DMS 273 (cell line): ENCODE data around the gene ALPG.

Experiments used
- DNase-seq: peaks from one replicate; lab custom pipeline; 2025; ENCODE audit not compliant: unreplicated experiment; lab: John Stamatoyannopoulos, UW

Gene ALPG

DNA sequence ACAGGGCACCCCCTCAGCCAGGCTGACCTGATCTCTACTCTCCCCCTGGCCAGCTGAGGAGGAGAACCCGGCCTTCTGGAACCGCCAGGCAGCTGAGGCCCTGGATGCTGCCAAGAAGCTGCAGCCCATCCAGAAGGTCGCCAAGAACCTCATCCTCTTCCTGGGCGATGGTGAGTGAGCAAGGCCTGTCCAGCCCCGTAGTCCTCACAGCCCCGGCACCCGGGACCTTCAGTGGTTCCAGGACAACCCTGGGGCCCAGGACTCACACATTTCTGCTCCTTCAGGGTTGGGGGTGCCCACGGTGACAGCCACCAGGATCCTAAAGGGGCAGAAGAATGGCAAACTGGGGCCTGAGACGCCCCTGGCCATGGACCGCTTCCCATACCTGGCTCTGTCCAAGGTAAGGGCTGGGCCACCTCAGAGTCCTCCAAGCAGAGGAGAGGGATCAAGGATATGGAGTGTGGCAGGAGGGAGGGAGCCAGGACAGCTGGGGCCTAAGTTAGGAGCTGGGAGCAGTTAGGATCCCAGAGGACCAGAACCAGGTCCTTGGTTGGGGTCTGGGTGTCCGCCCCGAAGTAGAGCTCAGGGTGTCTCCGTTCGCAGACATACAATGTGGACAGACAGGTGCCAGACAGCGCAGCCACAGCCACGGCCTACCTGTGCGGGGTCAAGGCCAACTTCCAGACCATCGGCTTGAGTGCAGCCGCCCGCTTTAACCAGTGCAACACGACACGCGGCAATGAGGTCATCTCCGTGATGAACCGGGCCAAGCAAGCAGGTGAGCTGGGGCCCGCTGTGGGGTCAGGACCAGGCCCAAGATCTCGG lies 49.9 kb downstream of the ALPG start:
- no peak for DNase-seq

DNA sequence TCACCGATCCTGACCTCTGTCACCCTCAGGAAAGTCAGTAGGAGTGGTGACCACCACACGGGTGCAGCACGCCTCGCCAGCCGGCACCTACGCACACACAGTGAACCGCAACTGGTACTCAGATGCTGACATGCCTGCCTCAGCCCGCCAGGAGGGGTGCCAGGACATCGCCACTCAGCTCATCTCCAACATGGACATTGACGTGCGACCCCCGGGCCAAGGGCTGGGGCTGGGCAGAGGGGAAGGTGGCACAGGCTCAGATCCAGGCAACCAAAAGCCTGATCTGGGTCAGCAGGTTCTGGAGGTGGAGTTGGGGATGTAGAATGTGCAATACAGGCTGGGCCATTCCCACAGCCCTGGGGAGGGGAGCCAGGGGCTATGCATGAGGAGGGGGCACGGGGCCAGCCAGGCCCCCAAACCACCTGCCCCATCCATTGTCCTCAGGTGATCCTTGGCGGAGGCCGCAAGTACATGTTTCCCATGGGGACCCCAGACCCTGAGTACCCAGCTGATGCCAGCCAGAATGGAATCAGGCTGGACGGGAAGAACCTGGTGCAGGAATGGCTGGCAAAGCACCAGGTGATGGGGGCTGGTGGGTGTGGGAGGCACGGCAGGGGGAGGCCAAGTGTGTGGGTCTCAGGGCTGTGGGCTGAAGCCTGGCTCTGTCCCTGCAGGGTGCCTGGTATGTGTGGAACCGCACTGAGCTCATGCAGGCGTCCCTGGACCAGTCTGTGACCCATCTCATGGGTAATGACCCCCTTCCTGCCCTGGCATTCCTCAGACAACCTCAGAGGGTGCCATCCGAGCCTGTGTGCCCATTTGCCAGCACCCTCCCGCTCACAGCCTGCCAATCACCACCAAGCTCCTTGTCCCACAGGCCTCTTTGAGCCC lies 50.7 kb downstream of the ALPG start:
- DNase-seq, result no peak

DNA sequence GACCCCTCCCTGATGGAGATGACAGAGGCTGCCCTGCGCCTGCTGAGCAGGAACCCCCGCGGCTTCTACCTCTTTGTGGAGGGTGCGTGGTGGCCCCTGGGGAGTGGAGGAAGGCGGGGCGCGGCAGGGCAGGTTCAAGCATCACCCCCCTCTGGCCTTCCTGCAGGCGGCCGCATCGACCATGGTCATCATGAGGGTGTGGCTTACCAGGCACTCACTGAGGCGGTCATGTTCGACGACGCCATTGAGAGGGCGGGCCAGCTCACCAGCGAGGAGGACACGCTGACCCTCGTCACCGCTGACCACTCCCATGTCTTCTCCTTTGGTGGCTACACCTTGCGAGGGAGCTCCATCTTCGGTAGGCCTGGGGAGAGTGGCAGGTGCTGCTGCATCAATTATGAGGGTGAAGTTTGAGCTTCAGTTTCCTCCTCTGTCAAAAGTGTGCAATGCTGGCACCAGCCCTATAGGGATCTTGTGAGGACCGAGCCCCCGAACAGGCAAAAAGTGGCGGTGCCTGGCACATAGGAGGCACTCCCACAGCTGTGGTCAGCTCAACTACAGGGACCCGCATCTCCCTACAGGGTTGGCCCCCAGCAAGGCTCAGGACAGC lies 51.5 kb downstream of the ALPG start:
- no peak for DNase-seq

DNA sequence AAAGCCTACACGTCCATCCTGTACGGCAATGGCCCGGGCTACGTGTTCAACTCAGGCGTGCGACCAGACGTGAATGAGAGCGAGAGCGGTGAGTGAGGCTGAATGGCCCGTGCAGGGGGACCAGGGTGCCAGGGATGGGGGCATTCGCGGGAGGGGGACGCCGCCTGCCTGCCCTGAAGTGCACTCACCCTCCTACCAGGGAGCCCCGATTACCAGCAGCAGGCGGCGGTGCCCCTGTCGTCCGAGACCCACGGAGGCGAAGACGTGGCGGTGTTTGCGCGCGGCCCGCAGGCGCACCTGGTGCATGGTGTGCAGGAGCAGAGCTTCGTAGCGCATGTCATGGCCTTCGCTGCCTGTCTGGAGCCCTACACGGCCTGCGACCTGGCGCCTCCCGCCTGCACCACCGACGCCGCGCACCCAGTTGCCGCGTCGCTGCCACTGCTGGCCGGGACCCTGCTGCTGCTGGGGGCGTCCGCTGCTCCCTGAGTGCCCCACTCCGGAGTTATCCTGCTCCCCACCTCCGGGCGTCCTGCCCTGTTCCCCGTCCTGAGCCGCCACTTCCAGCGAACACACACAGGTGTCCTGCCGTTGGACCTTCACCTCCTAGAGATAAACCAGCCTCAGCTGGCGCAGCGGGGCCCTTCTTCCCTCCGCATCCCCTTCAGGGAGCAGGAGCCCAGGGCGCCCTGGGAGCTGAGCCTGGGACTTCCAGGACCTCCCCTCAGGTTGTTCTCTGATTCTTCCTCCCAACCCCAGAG lies 52.2 kb downstream of the ALPG start:
- no peak for DNase-seq

GRCh38 chr2:232459419-232460035 lies 52.9 kb downstream of the ALPG start:
- no peak for DNase-seq

- no peak for DNase-seq
These were observed 53.5 kb downstream of the ALPG start for GRCh38 chr2:232460171-232460570.
